Trophoblast cell (in vitro differentiated cells and primary cell): ENCODE data around the gene SASH1.

Experiments used
- DNase-seq, 2 donors: peaks; one replicate each; pipeline ENCODE4 v3.0.0-alpha.2; 2016
- H2AFZ ChIP-seq: 2 replicates; pipeline ENCODE4 v1.6.1; 2013; ENCODE audit warnings: low read length, moderate library complexity, mild to moderate bottlenecking; ENCODE audit not compliant: insufficient read depth, poor library complexity
- H2AK5ac ChIP-seq: 2 replicates; pipeline ENCODE4 v1.6.1; 2013; ENCODE audit warnings: mild to moderate bottlenecking, low read length
- H2BK120ac ChIP-seq: 2 replicates; pipeline ENCODE4 v1.6.1; 2013; ENCODE audit warnings: low read length, mild to moderate bottlenecking, moderate library complexity; ENCODE audit not compliant: insufficient read depth, poor library complexity
- H2BK12ac ChIP-seq: 2 replicates; pipeline ENCODE4 v1.6.1; 2013; ENCODE audit warnings: mild to moderate bottlenecking, low read length, moderate library complexity
- H2BK5ac ChIP-seq: 2 replicates; pipeline ENCODE4 v1.6.1; 2013; ENCODE audit warnings: low read length, low read depth, moderate library complexity, mild to moderate bottlenecking; ENCODE audit not compliant: poor library complexity
- H3K14ac ChIP-seq: 2 replicates; pipeline ENCODE4 v1.6.1; 2013; ENCODE audit warnings: mild to moderate bottlenecking, low read length
- H3K18ac ChIP-seq: 2 replicates; pipeline ENCODE4 v1.6.1; 2013; ENCODE audit warnings: mild to moderate bottlenecking, low read length
- H3K23ac ChIP-seq: 2 replicates; pipeline ENCODE4 v1.6.1; 2013; ENCODE audit warnings: low read length
- H3K27ac ChIP-seq: 2 replicates; pipeline ENCODE4 v1.5.1; 2013; ENCODE audit warnings: low read depth, mild to moderate bottlenecking, inconsistent platforms, low read length, moderate library complexity
- H3K27me3 ChIP-seq: 2 replicates; pipeline ENCODE4 v1.6.1; 2013; ENCODE audit warnings: inconsistent platforms, mild to moderate bottlenecking, low read length, moderate library complexity; ENCODE audit not compliant: insufficient read depth
- H3K36me3 ChIP-seq, 2 experiments: 1 replicate in 1 of 2; 2 replicates in 1 of 2; pipeline ENCODE4 v1.6.1; 2013; ENCODE audit warnings: low read length in 2 of 2, mild to moderate bottlenecking in 2 of 2, moderate library complexity in 1 of 2; ENCODE audit not compliant: insufficient read depth in 2 of 2, control insufficient read depth in 1 of 2
- H3K4ac ChIP-seq: 2 replicates; pipeline ENCODE4 v1.6.1; 2013; ENCODE audit warnings: low read depth, mild to moderate bottlenecking, low read length, moderate library complexity
- H3K4me1 ChIP-seq, 2 experiments: 1 replicate in 1 of 2; 2 replicates in 1 of 2; pipeline ENCODE4 v1.6.1; 2013; ENCODE audit warnings: low read length in 2 of 2, mild to moderate bottlenecking in 2 of 2, moderate library complexity in 1 of 2; ENCODE audit not compliant: insufficient read depth in 2 of 2, control insufficient read depth in 1 of 2
- H3K4me2 ChIP-seq: 2 replicates; pipeline ENCODE4 v1.6.1; 2013; ENCODE audit warnings: inconsistent platforms, mild to moderate bottlenecking, low read length, moderate library complexity
- H3K4me3 ChIP-seq: 2 replicates; pipeline ENCODE4 v1.5.1; 2013; ENCODE audit warnings: mild to moderate bottlenecking, low read depth, low read length, inconsistent platforms
- H3K79me1 ChIP-seq: one replicate; pipeline ENCODE4 v1.6.1; 2013; ENCODE audit warnings: low read length
- H3K79me2 ChIP-seq: 2 replicates; pipeline ENCODE4 v1.6.1; 2013; ENCODE audit warnings: low read length, mild to moderate bottlenecking; ENCODE audit not compliant: control insufficient read depth, insufficient read depth, poor library complexity
- H3K9ac ChIP-seq: 2 replicates; pipeline ENCODE4 v1.6.1; 2013; ENCODE audit warnings: mild to moderate bottlenecking, low read length
- H3K9me3 ChIP-seq: 2 replicates; pipeline ENCODE4 v1.6.1; 2013; ENCODE audit warnings: low read depth, mild to moderate bottlenecking, control low read depth, inconsistent platforms, low read length; ENCODE audit not compliant: insufficient read depth
- H4K12ac ChIP-seq: 2 replicates; pipeline ENCODE4 v1.6.1; 2013; ENCODE audit warnings: low read depth, mild to moderate bottlenecking, low read length, moderate library complexity
- H4K8ac ChIP-seq: 2 replicates; pipeline ENCODE4 v1.6.1; 2013; ENCODE audit warnings: low read depth, mild to moderate bottlenecking, low read length, moderate library complexity
- H4K91ac ChIP-seq: one replicate; pipeline ENCODE4 v1.6.1; 2013; ENCODE audit warnings: low read depth, mild to moderate bottlenecking, low read length, moderate library complexity
- WGBS: extraction: QIAGEN DNeasy Blood & Tissue Kit; methylation state at CpG from one replicate; pipeline ENCODE4 v1.1.7; 2013; ENCODE audit warnings: missing lambda C conversion rate; ENCODE audit not compliant: insufficient read length, insufficient coverage; ENCODE audit errors: extremely low coverage; 5-methylcytosine and 5-hydroxymethylcytosine counted together

SASH1 gene

GRCh38 chr6:148445620-148446019, 103.0 kb downstream of the SASH1 start:
- no peak overlapping the region for H3K23ac ChIP-seq
- no peak overlapping the region for H2AFZ ChIP-seq
- H3K79me2 ChIP-seq = peaks cover 3% of the 10 kb centered on the region
- no peaks in the 10 kb centered on the region for H3K9me3 ChIP-seq
- no peak overlapping the region for H3K4me3 ChIP-seq
- no peak overlapping the region for H3K18ac ChIP-seq
- no peak overlapping the region for H4K8ac ChIP-seq
- no peak overlapping the region for H4K91ac ChIP-seq
- no peak overlapping the region for H3K4ac ChIP-seq
- H2AK5ac ChIP-seq = no peak overlapping the region
- no peak overlapping the region for H2BK12ac ChIP-seq
- no peak overlapping the region for H2BK120ac ChIP-seq
- H3K14ac ChIP-seq = no peak overlapping the region
- no peak overlapping the region for H2BK5ac ChIP-seq
- peak overlapping the region; percentile 27 for H3K27ac ChIP-seq
- H3K4me1 ChIP-seq = peaks cover 25 to 31% of the 10 kb centered on the region in 2 experiments
- H3K36me3 ChIP-seq = no peaks in the 10 kb centered on the region
- peak overlapping the region; percentile 2 for H3K4me2 ChIP-seq
- no peak overlapping the region for H4K12ac ChIP-seq
- no peak overlapping the region for H3K9ac ChIP-seq
- no CpG with 5 or more reads among the region's 6 CpGs for WGBS
- H3K27me3 ChIP-seq = no peaks in the 10 kb centered on the region
- peaks cover 5% of the 10 kb centered on the region for H3K79me1 ChIP-seq
- peak; percentile 49 to 57 for DNase-seq

DNA sequence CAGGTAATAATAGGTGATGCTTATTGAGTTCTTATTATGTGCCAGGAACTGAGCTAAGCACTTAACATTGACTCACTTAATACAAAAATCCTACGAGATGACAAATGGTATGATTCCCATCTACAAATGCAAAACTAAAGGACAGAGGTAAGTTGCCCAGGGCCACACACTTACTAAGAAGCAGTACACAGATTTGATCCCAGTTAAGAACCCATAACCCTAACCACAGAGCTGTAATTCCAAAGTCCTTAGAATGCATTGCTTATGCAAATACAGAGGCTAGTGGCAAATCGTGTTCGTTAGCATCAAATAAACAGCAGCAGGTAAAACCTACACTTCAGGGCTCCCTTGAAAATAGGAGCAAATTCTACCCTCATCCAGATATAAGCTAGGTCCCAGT, 104.0 kb downstream of the SASH1 start:
- no peak overlapping the region for H2BK12ac ChIP-seq
- peaks cover 3% of the 10 kb centered on the region for H3K79me2 ChIP-seq
- H3K36me3 ChIP-seq = no peaks in the 10 kb centered on the region
- H3K4me1 ChIP-seq = peaks cover 19 to 26% of the 10 kb centered on the region in 2 experiments
- no peaks in the 10 kb centered on the region for H3K27me3 ChIP-seq
- DNase-seq = peak; percentile 41
- no peak overlapping the region for H3K23ac ChIP-seq
- H3K79me1 ChIP-seq = peaks cover 5% of the 10 kb centered on the region
- H4K12ac ChIP-seq = no peak overlapping the region
- H2BK120ac ChIP-seq = no peak overlapping the region
- H3K27ac ChIP-seq = no peak overlapping the region
- H2AFZ ChIP-seq = no peak overlapping the region
- H4K91ac ChIP-seq = no peak overlapping the region
- no peak overlapping the region for H2AK5ac ChIP-seq
- H3K4me3 ChIP-seq = no peak overlapping the region
- H3K9me3 ChIP-seq = no peaks in the 10 kb centered on the region
- H3K4ac ChIP-seq = no peak overlapping the region
- H4K8ac ChIP-seq = no peak overlapping the region
- no peak overlapping the region for H2BK5ac ChIP-seq
- H3K18ac ChIP-seq = no peak overlapping the region
- H3K14ac ChIP-seq = no peak overlapping the region
- no peak overlapping the region for H3K9ac ChIP-seq
- no peak overlapping the region for H3K4me2 ChIP-seq
- WGBS = no CpG with 5 or more reads among the region's 3 CpGs

DNA sequence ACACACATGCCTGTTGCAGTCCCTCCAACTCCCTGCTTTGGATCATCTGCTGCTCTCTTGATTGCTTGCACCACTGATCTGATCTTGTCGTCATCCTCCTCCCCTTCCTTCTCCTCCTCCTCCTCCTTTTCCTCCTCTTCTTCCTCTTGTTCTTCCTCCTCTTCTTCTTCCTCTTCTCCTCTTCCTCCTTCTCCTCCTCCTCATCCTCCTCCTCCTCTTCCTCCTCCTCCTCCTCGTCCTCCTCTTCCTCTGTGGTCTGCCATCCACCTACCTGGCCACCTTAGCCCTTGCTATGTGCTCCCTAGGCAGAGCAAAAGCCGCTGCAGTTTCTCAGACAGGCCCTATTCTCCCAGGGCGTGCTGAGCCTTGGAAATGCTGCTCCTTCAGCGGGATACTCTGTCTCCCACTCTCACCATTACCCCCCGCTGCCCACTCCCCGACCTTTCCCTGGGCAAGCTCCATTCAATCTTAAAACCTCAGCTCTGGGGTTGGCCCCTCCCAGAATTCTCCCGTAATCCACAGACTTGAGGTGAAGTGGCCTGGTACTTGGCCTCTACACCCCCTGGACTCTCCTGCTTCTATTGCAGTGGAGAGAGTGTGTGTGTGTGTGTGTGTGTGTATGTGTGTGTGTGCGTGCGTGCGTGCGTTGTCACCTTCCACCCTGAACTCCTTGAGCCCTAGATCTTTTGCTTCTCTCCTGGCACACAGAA, 105.0 kb downstream of the SASH1 start:
- WGBS = no CpG with 5 or more reads among the region's 12 CpGs

GRCh38 chr6:148448369-148449012, 105.9 kb downstream of the SASH1 start:
- no peak overlapping the region for H2BK120ac ChIP-seq
- peaks cover 19 to 26% of the 10 kb centered on the region in 2 experiments for H3K4me1 ChIP-seq
- no peak overlapping the region for H3K4me2 ChIP-seq
- H2BK12ac ChIP-seq = no peak overlapping the region
- H3K79me1 ChIP-seq = peaks cover 5% of the 10 kb centered on the region
- no peak overlapping the region for H3K4me3 ChIP-seq
- H4K8ac ChIP-seq = peak overlapping the region; percentile 32
- no peak overlapping the region for H4K12ac ChIP-seq
- WGBS = no CpG with 5 or more reads among the region's 6 CpGs
- no peak overlapping the region for H3K14ac ChIP-seq
- H2AFZ ChIP-seq = no peak overlapping the region
- H4K91ac ChIP-seq = no peak overlapping the region
- H3K27ac ChIP-seq = no peak overlapping the region
- no peak overlapping the region for H3K9ac ChIP-seq
- H3K36me3 ChIP-seq = no peaks in the 10 kb centered on the region
- no peaks in the 10 kb centered on the region for H3K27me3 ChIP-seq
- H2AK5ac ChIP-seq = no peak overlapping the region
- H3K79me2 ChIP-seq = peaks cover 3% of the 10 kb centered on the region
- H3K9me3 ChIP-seq = no peaks in the 10 kb centered on the region
- peak overlapping the region; percentile 11 for H3K18ac ChIP-seq
- H3K23ac ChIP-seq = no peak overlapping the region
- no peak overlapping the region for H2BK5ac ChIP-seq
- H3K4ac ChIP-seq = no peak overlapping the region
- no peak for DNase-seq

More for the DNA sequence above, 105.0 kb downstream of the SASH1 start:
- H3K4me3 ChIP-seq = no peak overlapping the region
- DNase-seq = no peak
- H3K9me3 ChIP-seq = no peaks in the 10 kb centered on the region
- no peak overlapping the region for H3K18ac ChIP-seq
- peaks cover 19 to 26% of the 10 kb centered on the region in 2 experiments for H3K4me1 ChIP-seq
- peaks cover 5% of the 10 kb centered on the region for H3K79me1 ChIP-seq
- no peak overlapping the region for H4K91ac ChIP-seq
- no peak overlapping the region for H3K23ac ChIP-seq
- no peak overlapping the region for H2AFZ ChIP-seq
- H3K36me3 ChIP-seq = no peaks in the 10 kb centered on the region
- no peak overlapping the region for H2BK12ac ChIP-seq
- H3K4me2 ChIP-seq = no peak overlapping the region
- no peak overlapping the region for H3K14ac ChIP-seq
- no peak overlapping the region for H2BK5ac ChIP-seq
- peak overlapping the region; percentile 44 for H2AK5ac ChIP-seq
- H3K4ac ChIP-seq = no peak overlapping the region
- peaks cover 3% of the 10 kb centered on the region for H3K79me2 ChIP-seq
- no peaks in the 10 kb centered on the region for H3K27me3 ChIP-seq
- no peak overlapping the region for H3K27ac ChIP-seq
- H4K12ac ChIP-seq = no peak overlapping the region
- no peak overlapping the region for H4K8ac ChIP-seq
- H3K9ac ChIP-seq = no peak overlapping the region
- H2BK120ac ChIP-seq = no peak overlapping the region
